SU-DHL-6 (cell line): ENCODE data around the gene YPEL3.

Experiments used
- H2AFZ ChIP-seq: fragments of 200-600 bp; sonication (generic); 2 replicates; pipeline ENCODE4 v1.6.1; 2014; ENCODE audit warnings: low read depth, mild to moderate bottlenecking, moderate library complexity, mixed read lengths, antibody characterized with exemption, low read length; ENCODE audit not compliant: severe bottlenecking
- H3F3A ChIP-seq: fragments of 200-600 bp; shearing (Covaris generic); 2 replicates; pipeline ENCODE4 v1.6.0; 2016; ENCODE audit warnings: antibody characterized with exemption, mild to moderate bottlenecking; ENCODE audit not compliant: insufficient read depth
- H3K27ac ChIP-seq: fragments of 200-600 bp; sonication (generic); 2 replicates; pipeline ENCODE4 v1.5.1; 2016; ENCODE audit warnings: low read depth, mild to moderate bottlenecking, low read length, moderate library complexity, mixed read lengths
- H3K27me3 ChIP-seq: fragments of 200-600 bp; sonication (generic), shearing (Covaris generic); 2 replicates; pipeline ENCODE4 v1.6.0; 2014; ENCODE audit warnings: mild to moderate bottlenecking, low read length
- H3K36me3 ChIP-seq: fragments of 200-600 bp; sonication (generic); 2 replicates; pipeline ENCODE4 v1.6.1; 2014; ENCODE audit warnings: mild to moderate bottlenecking, low read length, mixed read lengths
- H3K4me2 ChIP-seq: fragments of 300-600, 200-600 bp; shearing (Covaris generic), sonication (generic); 2 replicates; pipeline ENCODE4 v1.6.0; 2014; ENCODE audit warnings: low read length, low read depth, mild to moderate bottlenecking; ENCODE audit not compliant: poor library complexity, severe bottlenecking
- H3K4me3 ChIP-seq: fragments of 200-600 bp; sonication (generic); 2 replicates; pipeline ENCODE4 v1.5.1; 2014; ENCODE audit warnings: antibody characterized with exemption, low read length, mild to moderate bottlenecking, mixed read lengths; ENCODE audit not compliant: insufficient read depth, poor library complexity, severe bottlenecking
- H3K79me2 ChIP-seq: fragments of 200-600 bp; sonication (generic); 2 replicates; pipeline ENCODE4 v1.6.1; 2014; ENCODE audit warnings: mild to moderate bottlenecking, low read length, moderate library complexity; ENCODE audit not compliant: insufficient read depth
- H3K9ac ChIP-seq: fragments of 200-600 bp; sonication (generic); 2 replicates; pipeline ENCODE4 v1.7.0; 2014; ENCODE audit warnings: mild to moderate bottlenecking, low read length
- H3K9me2 ChIP-seq: fragments of 200-600 bp; sonication (generic); replicated peaks from 2 replicates; pipeline ENCODE4 v1.6.1; 2014; ENCODE audit warnings: low read length; ENCODE audit not compliant: insufficient read depth
- H3K9me3 ChIP-seq: fragments of 200-600 bp; sonication (generic); 2 replicates; pipeline ENCODE4 v1.6.1; 2014; ENCODE audit warnings: low read length, mixed read lengths; ENCODE audit not compliant: insufficient read depth
- H4K20me1 ChIP-seq: fragments of 200-600 bp; sonication (generic); 2 replicates; pipeline ENCODE4 v1.6.1; 2014; ENCODE audit warnings: low read depth, mild to moderate bottlenecking, antibody characterized with exemption, low read length, moderate library complexity, mixed read lengths
- EZH2phosphoT487 ChIP-seq: fragments of 200-600 bp; sonication (generic), shearing (Covaris generic); conservative IDR thresholded peaks from 2 replicates; pipeline ENCODE4 v1.6.1; 2018; ENCODE audit warnings: mild to moderate bottlenecking, antibody characterized with exemption, low read length, moderate library complexity, mixed read lengths
- TF ChIP-seq, protein P1 (sequence below): fragments of 200-600 bp; sonication (generic); IDR thresholded peaks from one replicate; pipeline ENCODE4 v1.5.1; 2017; ENCODE audit warnings: antibody characterized with exemption, mild to moderate bottlenecking, low read length, moderate library complexity; ENCODE audit not compliant: insufficient read depth, poor library complexity, severe bottlenecking

Gene YPEL3

DNA sequence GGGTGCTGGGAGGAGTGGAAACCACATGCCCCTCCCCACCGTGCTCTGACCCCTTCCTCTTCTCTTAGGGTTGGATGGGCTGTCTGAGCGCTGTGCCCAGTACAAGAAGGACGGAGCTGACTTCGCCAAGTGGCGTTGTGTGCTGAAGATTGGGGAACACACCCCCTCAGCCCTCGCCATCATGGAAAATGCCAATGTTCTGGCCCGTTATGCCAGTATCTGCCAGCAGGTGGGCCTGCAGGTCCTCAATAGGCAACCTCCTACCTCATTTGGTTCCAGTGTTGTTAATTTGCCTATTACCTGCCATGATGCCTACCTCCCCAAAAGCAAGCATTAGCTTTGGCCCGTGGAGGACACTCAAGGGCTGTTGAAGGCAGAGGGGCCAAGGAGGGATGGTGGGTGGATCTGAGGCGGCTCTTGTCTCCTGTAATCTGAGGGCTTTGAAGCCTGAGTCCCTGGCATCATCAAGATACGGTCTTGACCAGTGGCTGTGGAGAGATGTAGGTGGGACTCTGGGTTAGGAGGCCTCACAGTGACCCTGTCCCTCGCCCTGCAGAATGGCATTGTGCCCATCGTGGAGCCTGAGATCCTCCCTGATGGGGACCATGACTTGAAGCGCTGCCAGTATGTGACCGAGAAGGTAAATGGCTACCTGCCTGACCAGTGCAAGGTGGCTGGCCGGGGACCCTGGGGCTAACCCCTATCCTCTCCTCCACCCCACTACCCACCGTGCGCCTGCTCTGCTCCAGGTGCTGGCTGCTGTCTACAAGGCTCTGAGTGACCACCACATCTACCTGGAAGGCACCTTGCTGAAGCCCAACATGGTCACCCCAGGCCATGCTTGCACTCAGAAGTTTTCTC lies 27.0 kb downstream of the YPEL3 start:
- no peak overlapping the region for H3K27ac ChIP-seq
- peaks cover 16% of the 10 kb centered on the region for H3K36me3 ChIP-seq
- H3K9ac ChIP-seq: no peak overlapping the region
- no peaks in the 10 kb centered on the region; the same call in 1 of the 2 replicates for H4K20me1 ChIP-seq
- H3K27me3 ChIP-seq: no peaks in the 10 kb centered on the region
- H3K9me3 ChIP-seq: no peaks in the 10 kb centered on the region
- H3K4me2 ChIP-seq: no peak overlapping the region
- no peak overlapping the region for H3K4me3 ChIP-seq
- H3F3A ChIP-seq: peaks cover 32% of the 10 kb centered on the region
- TF ChIP-seq, protein P1, sequence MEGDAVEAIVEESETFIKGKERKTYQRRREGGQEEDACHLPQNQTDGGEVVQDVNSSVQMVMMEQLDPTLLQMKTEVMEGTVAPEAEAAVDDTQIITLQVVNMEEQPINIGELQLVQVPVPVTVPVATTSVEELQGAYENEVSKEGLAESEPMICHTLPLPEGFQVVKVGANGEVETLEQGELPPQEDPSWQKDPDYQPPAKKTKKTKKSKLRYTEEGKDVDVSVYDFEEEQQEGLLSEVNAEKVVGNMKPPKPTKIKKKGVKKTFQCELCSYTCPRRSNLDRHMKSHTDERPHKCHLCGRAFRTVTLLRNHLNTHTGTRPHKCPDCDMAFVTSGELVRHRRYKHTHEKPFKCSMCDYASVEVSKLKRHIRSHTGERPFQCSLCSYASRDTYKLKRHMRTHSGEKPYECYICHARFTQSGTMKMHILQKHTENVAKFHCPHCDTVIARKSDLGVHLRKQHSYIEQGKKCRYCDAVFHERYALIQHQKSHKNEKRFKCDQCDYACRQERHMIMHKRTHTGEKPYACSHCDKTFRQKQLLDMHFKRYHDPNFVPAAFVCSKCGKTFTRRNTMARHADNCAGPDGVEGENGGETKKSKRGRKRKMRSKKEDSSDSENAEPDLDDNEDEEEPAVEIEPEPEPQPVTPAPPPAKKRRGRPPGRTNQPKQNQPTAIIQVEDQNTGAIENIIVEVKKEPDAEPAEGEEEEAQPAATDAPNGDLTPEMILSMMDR: no peak
- TF ChIP-seq EZH2phosphoT487: no peak
- H3K79me2 ChIP-seq: peaks cover 34% of the 10 kb centered on the region
- H2AFZ ChIP-seq: no peak overlapping the region
- H3K9me2 ChIP-seq: no peaks in the 10 kb centered on the region

DNA sequence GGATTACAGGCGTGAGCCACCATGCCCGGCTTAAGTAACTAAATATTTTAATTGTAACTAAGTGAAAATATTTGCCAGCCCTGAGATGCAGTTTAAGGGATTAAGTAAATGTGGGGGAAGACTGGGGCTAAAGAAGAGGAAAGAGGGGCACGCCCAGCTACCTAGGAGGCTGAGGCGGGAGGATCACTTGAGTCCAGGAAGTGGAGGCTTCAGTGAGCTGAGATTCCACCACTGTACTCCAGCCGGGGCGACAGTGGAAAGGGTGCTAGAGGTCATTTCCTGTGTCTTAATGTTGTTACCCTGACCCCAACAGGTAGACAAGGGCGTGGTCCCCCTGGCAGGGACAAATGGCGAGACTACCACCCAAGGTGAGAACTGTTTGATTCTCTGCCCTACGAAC lies 27.7 kb downstream of the YPEL3 start:
- Histone ChIP-seq H2AFZ (no peak overlapping the region), H3K36me3 (peaks cover 16% of the 10 kb centered on the region), H3K9ac (no peak overlapping the region), H3K9me2 (no peaks in the 10 kb centered on the region), H3F3A (peaks cover 26% of the 10 kb centered on the region), H3K27ac (no peak overlapping the region), H3K9me3 (no peaks in the 10 kb centered on the region), H3K4me2 (no peak overlapping the region), H3K27me3 (no peaks in the 10 kb centered on the region), H3K79me2 (peaks cover 34% of the 10 kb centered on the region), H4K20me1 (no peaks in the 10 kb centered on the region; the same call in 1 of the 2 replicates), H3K4me3 (no peak overlapping the region)
- TF ChIP-seq, protein P1: no peak
- TF ChIP-seq EZH2phosphoT487: no peak

DNA sequence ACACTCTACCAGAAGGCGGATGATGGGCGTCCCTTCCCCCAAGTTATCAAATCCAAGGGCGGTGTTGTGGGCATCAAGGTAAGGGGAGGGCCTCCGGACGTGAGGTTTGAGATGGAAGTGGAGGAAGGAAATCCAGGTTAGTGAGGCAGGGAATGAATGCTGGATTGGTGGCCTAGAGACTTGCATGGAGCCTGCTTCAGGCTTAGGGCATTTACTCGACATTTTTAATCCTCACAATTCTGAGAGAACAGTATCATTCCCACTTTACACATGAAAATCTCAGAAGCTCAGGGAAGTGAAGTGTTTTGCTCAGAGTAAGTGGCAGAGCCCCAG lies 28.5 kb downstream of the YPEL3 start:
- H2AFZ ChIP-seq: no peak overlapping the region
- H3K4me3 ChIP-seq: no peak overlapping the region
- no peak for TF ChIP-seq EZH2phosphoT487
- TF ChIP-seq, protein P1: no peak
- no peaks in the 10 kb centered on the region for H3K9me2 ChIP-seq
- H4K20me1 ChIP-seq: no peaks in the 10 kb centered on the region; the same call in 1 of the 2 replicates
- peaks cover 34% of the 10 kb centered on the region for H3K79me2 ChIP-seq
- H3K27ac ChIP-seq: no peak overlapping the region
- no peaks in the 10 kb centered on the region for H3K9me3 ChIP-seq
- no peak overlapping the region for H3K9ac ChIP-seq
- peaks cover 16% of the 10 kb centered on the region for H3K36me3 ChIP-seq
- no peaks in the 10 kb centered on the region for H3K27me3 ChIP-seq
- no peak overlapping the region for H3K4me2 ChIP-seq
- H3F3A ChIP-seq: peaks cover 19% of the 10 kb centered on the region
